GM21367 (cell line): ENCODE measurements around the gene TM4SF5.
A peak's percentile ranks its signal among the peaks of the same experiment; 100 is the strongest.

Experiments
- ATAC-seq: cut with Tn5 transposase; IDR thresholded peaks from one replicate; pipeline ENCODE4 v1.9.1; 2021; ENCODE audit not compliant: unreplicated experiment

The TM4SF5 gene

DNA sequence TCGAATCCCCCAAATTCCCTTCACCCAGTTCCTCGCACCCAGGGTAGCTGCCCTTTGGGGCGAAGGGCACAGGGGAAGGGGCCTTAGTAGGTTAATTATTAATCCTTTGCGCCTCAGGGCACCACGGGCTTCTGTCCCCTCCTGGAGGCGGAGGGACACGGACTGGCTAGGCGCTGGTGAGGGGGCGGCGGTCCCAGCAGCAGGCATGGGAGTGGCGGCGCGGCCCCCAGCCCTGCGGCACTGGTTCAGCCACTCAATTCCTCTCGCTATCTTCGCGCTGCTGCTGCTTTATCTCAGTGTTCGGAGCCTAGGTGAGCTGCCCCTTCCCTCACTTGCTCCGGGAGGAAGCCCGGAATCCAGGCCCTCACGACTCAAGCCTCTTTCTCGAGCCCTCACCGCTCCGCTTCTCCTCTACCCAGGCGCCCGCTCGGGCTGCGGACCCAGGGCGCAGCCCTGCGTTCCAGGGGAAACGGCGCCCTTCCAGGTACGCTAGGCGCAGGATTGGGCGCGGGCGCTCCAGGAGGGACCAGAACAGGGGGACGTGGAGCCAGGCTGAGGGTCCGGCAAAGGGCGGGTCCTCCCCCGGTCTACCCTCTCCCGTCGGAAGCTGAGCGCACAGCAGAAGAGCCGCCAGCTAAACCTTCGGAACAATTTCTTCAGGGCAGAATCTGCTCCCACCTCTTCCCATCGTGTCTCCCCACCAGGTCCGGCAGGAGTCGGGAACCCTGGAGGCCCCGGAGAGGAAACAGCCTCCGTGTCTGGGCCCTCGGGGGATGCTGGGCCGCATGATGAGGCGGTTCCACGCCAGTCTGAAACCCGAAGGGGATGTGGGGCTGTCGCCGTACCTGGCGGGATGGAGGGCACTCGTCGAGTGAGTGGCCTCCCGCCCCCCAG lies 17.4 kb downstream of the TM4SF5 start, which contains the start of gene GLTPD2:
GLTPD2 (plus strand) TSS at position 158 of the 894 bp plus-strand sequence; CDS start at position 206, 48 bp downstream.
- peak; percentile 18 for ATAC-seq

GRCh38 chr17:4789701-4789950 lies 17.9 kb downstream of the TM4SF5 start:
- ATAC-seq: no peak

DNA sequence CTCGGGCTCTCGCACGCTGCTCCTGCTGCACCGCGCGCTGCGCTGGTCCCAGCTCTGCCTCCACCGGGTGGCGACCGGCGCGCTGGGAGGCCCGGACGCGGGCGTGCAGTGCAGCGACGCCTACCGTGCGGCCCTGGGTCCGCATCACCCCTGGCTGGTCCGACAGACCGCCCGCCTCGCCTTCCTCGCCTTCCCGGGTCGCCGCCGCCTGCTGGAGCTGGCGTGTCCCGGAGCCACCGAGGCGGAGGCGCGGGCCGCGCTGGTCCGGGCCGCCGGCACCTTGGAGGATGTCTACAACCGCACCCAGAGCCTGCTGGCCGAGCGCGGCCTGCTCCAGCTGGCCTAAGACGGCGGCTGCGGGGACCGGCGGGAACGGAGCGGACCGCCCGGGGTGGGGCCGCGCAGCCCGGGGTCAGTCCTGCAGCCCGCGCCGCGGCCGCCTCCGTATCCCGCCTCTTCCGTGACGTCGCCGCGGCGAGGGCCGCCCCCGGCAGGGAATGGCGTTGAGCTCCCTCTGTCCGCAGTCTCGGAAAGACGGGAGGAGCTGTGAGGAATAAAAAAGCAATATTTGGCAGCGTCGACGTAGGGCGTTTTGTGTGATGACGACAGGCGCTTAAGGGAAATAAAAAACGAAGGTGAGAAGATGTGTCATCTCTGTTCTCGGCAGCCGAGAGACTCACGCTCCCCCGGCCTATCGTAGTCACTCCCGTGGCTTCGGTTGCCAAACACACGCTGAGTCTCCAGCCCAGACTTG lies 18.4 kb downstream of the TM4SF5 start:
- peak; percentile 77 for ATAC-seq

- no peak for ATAC-seq
These were observed 19.0 kb downstream of the TM4SF5 start for GRCh38 chr17:4790705-4791088.

DNA sequence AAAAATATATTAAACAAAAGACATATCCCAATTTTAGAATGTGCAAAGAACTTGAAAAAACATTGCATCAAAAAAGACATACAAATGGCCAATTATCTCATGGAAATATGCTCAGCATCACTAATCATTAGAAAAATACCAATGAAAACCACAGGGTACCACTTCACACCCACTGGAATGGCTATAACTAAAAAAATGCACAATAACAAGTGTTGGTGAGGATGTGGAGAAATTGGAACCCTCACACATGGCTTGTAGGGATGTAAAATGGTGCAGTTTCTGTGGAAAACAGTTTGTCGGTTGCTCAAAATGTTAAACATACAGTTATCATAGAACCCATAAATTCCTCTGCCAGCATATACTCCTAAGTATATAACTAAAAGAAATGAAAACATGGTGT lies 23.5 kb downstream of the TM4SF5 start:
- no peak for ATAC-seq

- no peak for ATAC-seq
These were observed 24.9 kb downstream of the TM4SF5 start for GRCh38 chr17:4796552-4796920.

DNA sequence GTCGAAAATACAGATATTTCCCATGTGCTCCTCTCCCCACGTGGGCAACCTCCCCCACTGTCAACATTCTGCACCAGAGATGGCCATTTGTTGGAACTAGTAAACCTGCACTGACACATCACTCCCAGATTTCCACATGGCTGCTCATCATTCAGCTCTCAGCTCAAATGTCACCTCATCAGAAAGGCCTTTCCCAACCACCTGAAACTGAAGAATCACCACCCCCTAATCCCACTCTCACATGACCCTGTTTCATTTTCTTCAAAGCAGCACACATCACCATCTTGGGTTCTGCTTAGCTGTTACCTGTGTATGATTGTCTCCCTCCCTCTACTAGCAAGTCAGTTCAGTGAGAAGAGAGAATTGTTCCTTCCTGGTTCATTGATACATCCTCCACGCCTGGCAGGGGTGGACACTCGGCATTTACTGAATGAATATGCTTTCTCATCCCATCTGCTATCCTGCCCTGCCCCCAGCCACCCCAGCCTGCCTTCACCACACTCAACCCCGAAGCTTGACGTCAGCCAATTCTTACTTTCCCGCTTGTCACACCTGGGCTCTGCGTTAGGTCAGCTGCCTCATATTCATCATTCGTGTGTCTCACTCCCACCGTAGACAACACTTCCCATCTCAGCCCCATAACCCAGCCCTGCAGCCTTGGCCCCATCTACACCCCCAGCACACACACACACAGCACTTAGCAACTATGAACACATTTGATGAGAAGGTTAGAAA lies 28.9 kb downstream of the TM4SF5 start:
- ATAC-seq: no peak

GRCh38 chr17:4802228-4802627 lies 30.5 kb downstream of the TM4SF5 start, which contains the start of gene C17orf114:
Gene C17orf114 (minus strand): TSS chr17:4802328.
- ATAC-seq: no peak

- no peak for ATAC-seq
These were observed 34.7 kb downstream of the TM4SF5 start for GRCh38 chr17:4806456-4806776.

DNA sequence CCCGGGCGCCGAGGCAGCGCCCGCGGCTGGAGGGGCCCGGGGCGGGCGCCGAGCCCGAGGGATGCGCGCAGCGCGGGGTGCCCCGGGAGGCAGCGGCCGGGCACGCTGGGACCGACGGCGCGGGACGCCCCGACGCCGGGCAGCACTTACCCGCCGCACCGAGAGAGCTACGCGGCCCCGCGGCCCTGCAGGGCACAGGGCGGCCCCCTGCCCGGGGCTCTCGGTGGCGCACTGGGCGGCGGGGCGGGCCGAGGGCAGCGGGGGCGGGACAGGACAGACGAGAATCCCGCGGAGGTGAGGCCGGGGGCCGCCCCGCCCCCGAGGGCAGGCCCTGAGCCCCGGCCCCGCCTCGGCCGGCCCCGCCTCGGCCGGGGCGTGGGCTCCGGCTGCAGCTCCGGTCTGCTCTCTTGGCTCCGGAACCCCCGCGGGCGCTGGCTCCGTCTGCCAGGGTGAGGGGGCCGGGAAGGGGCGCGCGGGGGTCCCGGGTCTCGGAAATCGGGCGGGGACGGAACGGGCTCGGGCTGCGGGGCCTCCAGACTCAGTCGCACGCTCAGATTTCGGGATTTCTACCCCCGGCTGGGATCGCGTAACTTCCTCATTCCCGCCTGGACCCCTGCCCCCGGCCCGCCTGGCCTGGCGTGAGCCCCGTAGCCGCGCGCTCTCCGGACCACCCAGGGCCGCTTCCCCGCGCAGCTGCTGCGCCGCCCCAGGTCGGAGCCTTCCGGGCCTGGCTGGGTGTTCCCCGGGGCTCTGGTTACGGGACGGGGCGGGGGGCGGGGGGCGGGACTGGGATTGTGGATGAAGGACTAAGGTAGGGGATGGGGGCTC lies 35.3 kb downstream of the TM4SF5 start, which contains the start of gene PLD2:
PLD2 (plus strand) TSS at position 376 of the 828 bp plus-strand sequence. CDS start 621 bp downstream, outside the sequence.
- peak; percentile 79 for ATAC-seq

DNA sequence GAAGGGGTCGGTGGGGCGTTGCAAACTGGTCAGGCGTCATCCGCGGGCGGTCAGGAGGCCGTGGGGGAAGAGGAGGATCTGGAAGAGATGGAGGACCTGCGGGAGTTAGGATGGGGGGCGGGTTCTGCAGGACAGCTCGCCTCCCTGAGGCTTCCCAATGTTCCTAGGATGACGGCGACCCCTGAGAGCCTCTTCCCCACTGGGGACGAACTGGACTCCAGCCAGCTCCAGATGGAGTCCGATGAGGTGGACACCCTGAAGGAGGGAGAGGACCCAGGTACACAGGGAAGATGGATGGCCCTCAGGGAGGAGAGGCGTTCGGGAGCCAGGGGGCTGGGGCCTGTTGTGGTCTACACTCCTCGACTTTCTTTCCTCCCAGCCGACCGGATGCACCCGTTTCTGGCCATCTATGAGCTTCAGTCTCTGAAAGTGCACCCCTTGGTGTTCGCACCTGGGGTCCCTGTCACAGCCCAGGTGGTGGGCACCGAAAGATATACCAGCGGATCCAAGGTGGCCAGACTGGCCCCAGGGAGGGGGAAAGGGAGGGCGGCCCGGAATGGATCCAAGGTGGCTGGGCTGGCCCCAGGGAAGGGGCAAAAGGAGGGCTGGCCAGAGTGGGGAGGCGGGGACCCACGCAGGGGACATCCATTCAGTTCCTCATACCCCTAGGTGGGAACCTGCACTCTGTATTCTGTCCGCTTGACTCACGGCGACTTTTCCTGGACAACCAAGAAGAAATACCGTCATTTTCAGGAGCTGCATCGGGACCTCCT lies 36.1 kb downstream of the TM4SF5 start:
- ATAC-seq: no peak

DNA sequence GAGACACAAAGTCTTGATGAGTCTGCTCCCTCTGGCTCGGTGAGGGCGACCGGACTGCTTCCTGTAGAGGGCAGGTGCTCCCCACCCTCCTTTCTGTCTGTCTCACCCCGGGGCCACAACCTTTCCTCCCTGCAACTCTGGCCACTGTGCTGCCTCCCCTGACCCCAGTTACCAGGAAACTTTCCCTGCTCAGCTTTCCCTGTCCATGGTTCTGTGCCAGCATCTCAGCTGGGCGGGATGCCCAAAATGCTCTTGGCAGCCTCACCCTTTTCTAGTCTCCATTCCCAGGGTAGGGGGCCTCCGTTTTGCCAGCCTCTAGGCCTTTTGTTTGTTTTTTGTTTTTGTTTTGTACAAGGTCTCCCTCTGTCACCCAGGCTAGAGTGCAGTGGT lies 36.7 kb downstream of the TM4SF5 start:
- ATAC-seq: no peak

DNA sequence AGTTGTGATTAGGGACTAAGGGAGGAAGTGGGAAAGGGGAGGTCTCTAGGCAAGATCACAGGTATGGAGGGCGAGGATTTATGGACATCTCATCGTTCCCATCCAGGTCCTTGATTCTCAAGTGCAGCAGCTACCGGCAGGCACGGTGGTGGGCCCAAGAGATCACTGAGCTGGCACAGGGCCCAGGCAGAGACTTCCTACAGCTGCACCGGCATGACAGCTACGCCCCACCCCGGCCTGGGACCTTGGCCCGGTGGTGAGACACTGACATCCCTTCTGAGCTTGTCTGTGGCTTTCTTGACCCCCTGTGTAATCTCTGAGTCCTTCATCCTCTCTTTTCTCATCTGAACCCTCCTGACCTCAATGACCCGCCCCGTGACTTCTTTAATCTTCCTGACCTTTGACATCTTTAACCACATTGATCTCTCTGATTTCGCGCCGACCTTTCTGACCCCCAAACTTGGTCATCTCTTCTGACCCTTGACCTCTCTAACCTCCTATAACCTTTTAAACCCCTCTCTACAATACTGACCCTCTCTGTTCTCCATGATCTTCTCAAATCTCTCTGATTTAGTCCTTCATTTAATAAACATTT lies 39.1 kb downstream of the TM4SF5 start:
- ATAC-seq: no peak

DNA sequence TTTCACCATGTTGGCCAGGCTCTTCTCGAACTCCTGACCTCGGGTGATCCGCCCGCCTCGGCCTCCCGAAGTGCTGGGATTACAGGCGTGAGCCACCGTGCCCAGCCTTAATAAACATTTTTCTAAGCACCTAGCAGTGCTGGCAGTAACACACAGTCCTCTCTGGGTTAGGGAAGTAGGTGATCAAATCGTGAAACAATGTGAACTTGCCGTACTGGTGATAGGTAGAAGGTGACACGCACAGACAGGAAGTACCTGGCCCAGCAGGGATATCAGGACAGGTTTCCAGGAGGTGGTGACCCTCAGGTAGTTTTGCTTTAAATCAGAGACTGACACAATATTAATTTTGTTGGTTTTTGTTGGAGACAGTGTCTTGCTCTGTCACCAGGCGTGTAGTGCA lies 39.8 kb downstream of the TM4SF5 start:
- no peak for ATAC-seq

GRCh38 chr17:4812690-4813089 lies 41.0 kb downstream of the TM4SF5 start:
- ATAC-seq: no peak

DNA sequence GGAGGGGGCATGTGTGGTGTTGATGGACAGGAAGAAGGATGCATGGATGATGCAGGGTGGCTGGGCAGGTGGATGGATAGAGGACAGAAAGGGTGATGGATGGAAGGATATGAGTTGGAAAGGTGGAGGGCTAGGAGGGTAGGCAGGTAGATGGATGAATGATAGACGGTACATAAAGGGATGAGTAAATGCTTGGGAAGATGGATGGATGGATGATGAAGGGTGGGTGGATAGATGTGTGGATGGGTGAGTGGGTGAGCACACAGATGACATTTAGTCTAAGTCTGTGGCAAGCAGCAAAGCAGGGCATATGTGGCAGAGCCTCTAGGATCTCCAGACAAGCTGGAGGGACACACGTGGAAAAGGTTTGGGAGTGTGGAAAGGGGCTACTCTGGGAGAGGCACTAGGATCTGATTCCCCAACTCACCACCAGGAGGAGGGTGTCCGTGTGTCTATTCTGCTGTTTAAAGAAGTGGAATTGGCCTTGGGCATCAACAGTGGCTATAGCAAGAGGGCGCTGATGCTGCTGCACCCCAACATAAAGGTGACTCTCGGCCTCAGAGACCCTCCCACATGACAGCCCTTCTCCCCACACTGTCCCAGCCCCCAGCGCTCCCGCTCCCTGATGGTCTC lies 43.5 kb downstream of the TM4SF5 start:
- no peak for ATAC-seq

DNA sequence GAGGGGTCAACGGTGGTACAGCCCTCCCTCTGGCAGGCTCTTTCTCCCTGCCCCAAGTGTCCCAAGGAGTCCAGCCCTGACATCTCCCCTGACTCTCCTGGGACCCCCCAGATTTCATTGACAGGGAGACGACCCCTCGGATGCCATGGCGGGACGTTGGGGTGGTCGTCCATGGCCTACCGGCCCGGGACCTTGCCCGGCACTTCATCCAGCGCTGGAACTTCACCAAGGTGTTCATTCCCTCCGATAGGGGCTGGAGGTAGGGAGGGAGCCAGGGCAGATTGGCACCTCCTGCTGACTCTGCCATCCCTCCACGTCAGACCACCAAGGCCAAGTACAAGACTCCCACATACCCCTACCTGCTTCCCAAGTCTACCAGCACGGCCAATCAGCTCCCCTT lies 45.1 kb downstream of the TM4SF5 start:
- no peak for ATAC-seq

GRCh38 chr17:4818276-4818675 lies 46.6 kb downstream of the TM4SF5 start:
- ATAC-seq: no peak

GRCh38 chr17:4822835-4823234 lies 51.1 kb downstream of the TM4SF5 start:
- no peak for ATAC-seq
